ENCODE data around the gene KIF1B.

DNA sequence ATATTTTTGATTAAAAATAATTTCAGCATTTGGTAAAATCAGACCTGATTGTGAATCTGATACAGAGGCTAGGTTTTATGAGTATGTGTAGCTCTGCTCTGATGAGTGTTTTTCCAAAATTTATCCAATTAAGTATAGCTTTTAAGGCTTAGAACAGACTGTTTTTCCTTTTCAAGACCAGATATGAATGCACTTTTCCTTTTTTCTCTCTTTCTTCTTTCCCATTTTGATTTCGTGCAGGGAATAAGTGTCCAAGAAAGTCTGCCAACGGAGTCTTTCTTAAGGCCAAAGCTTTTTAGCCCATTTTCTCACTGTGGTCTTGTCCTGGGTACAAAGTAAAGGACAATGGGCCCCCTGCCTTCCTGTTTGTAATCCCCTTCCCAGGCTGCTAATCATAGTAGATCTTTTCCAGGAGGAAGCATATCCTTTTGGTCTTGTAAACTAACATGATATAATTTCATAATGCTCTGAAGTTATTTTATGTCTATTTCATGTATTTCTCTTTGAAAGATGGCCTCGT lies 2.9 kb downstream of the KIF1B start:
- TF ChIP-seq, protein P1, sequence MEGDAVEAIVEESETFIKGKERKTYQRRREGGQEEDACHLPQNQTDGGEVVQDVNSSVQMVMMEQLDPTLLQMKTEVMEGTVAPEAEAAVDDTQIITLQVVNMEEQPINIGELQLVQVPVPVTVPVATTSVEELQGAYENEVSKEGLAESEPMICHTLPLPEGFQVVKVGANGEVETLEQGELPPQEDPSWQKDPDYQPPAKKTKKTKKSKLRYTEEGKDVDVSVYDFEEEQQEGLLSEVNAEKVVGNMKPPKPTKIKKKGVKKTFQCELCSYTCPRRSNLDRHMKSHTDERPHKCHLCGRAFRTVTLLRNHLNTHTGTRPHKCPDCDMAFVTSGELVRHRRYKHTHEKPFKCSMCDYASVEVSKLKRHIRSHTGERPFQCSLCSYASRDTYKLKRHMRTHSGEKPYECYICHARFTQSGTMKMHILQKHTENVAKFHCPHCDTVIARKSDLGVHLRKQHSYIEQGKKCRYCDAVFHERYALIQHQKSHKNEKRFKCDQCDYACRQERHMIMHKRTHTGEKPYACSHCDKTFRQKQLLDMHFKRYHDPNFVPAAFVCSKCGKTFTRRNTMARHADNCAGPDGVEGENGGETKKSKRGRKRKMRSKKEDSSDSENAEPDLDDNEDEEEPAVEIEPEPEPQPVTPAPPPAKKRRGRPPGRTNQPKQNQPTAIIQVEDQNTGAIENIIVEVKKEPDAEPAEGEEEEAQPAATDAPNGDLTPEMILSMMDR (conservative IDR thresholded peaks at IDR 0.05; ENCODE audit: low read depth in 2 of 2): no peak
- TF ChIP-seq CREB1 (CRISPR knock-in tag; IDR thresholded peaks at IDR 0.05; ENCODE audit: low read depth): no peak
- TF ChIP-seq EZH2 (IDR thresholded peaks at IDR 0.05; ENCODE audit: low read depth, unreplicated experiment): no peak
- TF ChIP-seq, protein P2, sequence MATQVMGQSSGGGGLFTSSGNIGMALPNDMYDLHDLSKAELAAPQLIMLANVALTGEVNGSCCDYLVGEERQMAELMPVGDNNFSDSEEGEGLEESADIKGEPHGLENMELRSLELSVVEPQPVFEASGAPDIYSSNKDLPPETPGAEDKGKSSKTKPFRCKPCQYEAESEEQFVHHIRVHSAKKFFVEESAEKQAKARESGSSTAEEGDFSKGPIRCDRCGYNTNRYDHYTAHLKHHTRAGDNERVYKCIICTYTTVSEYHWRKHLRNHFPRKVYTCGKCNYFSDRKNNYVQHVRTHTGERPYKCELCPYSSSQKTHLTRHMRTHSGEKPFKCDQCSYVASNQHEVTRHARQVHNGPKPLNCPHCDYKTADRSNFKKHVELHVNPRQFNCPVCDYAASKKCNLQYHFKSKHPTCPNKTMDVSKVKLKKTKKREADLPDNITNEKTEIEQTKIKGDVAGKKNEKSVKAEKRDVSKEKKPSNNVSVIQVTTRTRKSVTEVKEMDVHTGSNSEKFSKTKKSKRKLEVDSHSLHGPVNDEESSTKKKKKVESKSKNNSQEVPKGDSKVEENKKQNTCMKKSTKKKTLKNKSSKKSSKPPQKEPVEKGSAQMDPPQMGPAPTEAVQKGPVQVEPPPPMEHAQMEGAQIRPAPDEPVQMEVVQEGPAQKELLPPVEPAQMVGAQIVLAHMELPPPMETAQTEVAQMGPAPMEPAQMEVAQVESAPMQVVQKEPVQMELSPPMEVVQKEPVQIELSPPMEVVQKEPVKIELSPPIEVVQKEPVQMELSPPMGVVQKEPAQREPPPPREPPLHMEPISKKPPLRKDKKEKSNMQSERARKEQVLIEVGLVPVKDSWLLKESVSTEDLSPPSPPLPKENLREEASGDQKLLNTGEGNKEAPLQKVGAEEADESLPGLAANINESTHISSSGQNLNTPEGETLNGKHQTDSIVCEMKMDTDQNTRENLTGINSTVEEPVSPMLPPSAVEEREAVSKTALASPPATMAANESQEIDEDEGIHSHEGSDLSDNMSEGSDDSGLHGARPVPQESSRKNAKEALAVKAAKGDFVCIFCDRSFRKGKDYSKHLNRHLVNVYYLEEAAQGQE (IDR thresholded peaks at IDR 0.05; ENCODE audit: unreplicated experiment): no peak
- TF ChIP-seq POLR2AphosphoS5 (IDR thresholded peaks at IDR 0.05; ENCODE audit: low read depth): no peak
- TF ChIP-seq EZH2phosphoT487 (IDR thresholded peaks at IDR 0.05; ENCODE audit: unreplicated experiment): no peak
